GM21619 (cell line): ENCODE results near the gene CPTP.
"Not testable (repeated sequence)": the region's sequence is repeated elsewhere in the genome, so short reads cannot be mapped to it uniquely, and the experiment has no call there.

Source experiments
- ATAC-seq: cut with Tn5 transposase; IDR thresholded peaks from one replicate; pipeline ENCODE4 v1.9.1; 2021; ENCODE audit not compliant: unreplicated experiment

CPTP gene

GRCh38 chr1:1305300-1306069, 19.1 kb upstream of the CPTP start:
- no peak for ATAC-seq

GRCh38 chr1:1306070-1306660, 18.4 kb upstream of the CPTP start:
- ATAC-seq, result no peak

GRCh38 chr1:1306661-1307260, 17.8 kb upstream of the CPTP start:
- ATAC-seq, result no peak

GRCh38 chr1:1307261-1307922, 17.2 kb upstream of the CPTP start:
- peak; percentile 3 for ATAC-seq

- ATAC-seq, result peak; percentile 50
Measured at GRCh38 chr1:1307923-1308755, 16.5 kb upstream of the CPTP start, which contains the start of the genes ACAP3 and PUSL1. Gene ACAP3, minus strand, starts transcription at chr1:1307930. Its CDS starts 115 bp downstream, at chr1:1307815. Gene PUSL1, plus strand, starts transcription at chr1:1308597. Its CDS starts 47 bp downstream, at chr1:1308644.

GRCh38 chr1:1308756-1309250, 15.8 kb upstream of the CPTP start:
- ATAC-seq, result no peak

GRCh38 chr1:1309251-1310108, 15.1 kb upstream of the CPTP start:
- ATAC-seq, result no peak

- ATAC-seq, result no peak
Measured at GRCh38 chr1:1310109-1310385, 14.6 kb upstream of the CPTP start.

- no peak for ATAC-seq
Measured at GRCh38 chr1:1310476-1311053, 14.0 kb upstream of the CPTP start.

GRCh38 chr1:1311107-1312104, 13.2 kb upstream of the CPTP start:
- no peak for ATAC-seq

- no peak for ATAC-seq
Measured at GRCh38 chr1:1312450-1313314, 11.9 kb upstream of the CPTP start.

GRCh38 chr1:1313500-1314236, 10.9 kb upstream of the CPTP start:
- ATAC-seq, result no peak

- ATAC-seq, result no peak
Measured at GRCh38 chr1:1314237-1314586, 10.4 kb upstream of the CPTP start.

GRCh38 chr1:1314678-1315335, 9.8 kb upstream of the CPTP start:
- ATAC-seq, result no peak

GRCh38 chr1:1315435-1315954, 9.1 kb upstream of the CPTP start:
- no peak for ATAC-seq

GRCh38 chr1:1316199-1316598, 8.4 kb upstream of the CPTP start:
- ATAC-seq, result not testable (repeated sequence)
